WERI-Rb-1 (cell line): ENCODE data around the gene HOXB8.

Experiments
- DNase-seq: peaks from one replicate; pipeline ENCODE4 v3.0.0-alpha.2; 2020
- H3K27ac ChIP-seq: fragments of 250-450 bp; sonication (Bioruptor Pico); 2 replicates; pipeline ENCODE4 v1.5.1; 2020; ENCODE audit warnings: mild to moderate bottlenecking, moderate library complexity
- H3K27me3 ChIP-seq: fragments of 250-450 bp; sonication (Bioruptor Pico); 2 replicates; pipeline ENCODE4 v1.5.1; 2021; ENCODE audit warnings: mild to moderate bottlenecking, low read depth, moderate library complexity; ENCODE audit not compliant: insufficient read depth, severe bottlenecking
- H3K36me3 ChIP-seq: fragments of 250-450 bp; sonication (Bioruptor Pico); 2 replicates; pipeline ENCODE4 v1.5.1; 2020; ENCODE audit warnings: mild to moderate bottlenecking, moderate library complexity
- H3K4me3 ChIP-seq: 2 replicates; pipeline ENCODE4 v1.5.1; 2011; ENCODE audit warnings: low read depth, mild to moderate bottlenecking, control low read depth, low read length
- H3K9me3 ChIP-seq: fragments of 250-450 bp; sonication (Bioruptor Pico); 2 replicates; pipeline ENCODE4 v1.5.1; 2021; ENCODE audit warnings: mild to moderate bottlenecking, moderate library complexity; ENCODE audit not compliant: severe bottlenecking
- TF ChIP-seq, protein P1 (sequence below): IDR thresholded peaks from 2 replicates; pipeline ENCODE4 v1.5.1; 2011; ENCODE audit warnings: low read depth, mild to moderate bottlenecking, control low read depth, inconsistent platforms, low read length

Gene HOXB8

DNA sequence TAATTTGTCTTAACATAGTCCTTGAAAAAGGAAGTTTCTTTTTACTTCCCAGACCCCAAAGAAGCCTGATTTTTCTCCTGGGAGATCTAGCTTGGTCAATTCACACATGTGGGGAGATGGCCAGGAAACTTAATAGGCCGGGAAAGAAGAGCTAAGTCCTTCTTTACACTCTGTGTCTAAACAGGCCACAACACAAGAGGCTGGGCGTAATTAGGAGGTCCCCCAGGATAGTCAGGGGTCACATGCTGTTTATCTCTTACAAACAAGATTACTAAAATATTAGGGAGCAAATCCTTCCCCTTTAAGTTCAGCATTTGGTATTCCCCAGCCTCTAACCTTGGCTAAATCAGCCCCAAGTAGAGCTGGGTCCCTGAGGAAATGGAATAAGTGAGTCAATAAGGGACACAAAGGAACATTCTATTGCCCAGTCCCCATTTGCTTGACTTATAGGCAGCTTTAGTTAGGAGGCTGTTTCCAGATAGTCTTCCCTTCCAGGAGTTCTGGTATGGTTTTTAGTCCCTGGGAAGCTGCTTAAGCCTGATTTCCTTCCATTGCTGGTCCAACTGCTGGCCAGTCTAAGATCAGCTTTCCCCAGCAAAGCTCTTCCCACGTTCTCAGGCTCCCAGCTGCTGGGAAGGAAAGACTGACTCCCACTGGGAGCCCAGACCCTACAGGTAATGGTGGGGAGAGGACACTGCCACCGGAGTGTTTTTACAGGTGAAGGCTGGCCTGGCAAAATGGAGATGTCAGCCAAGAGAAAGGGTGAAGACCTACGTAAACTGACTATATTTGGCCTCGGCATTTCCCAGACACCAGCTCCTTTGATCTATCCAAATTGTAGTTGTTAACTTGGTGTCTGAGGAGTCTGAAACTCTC is 25.1 kb upstream of the HOXB8 start:
- TF ChIP-seq, protein P1, sequence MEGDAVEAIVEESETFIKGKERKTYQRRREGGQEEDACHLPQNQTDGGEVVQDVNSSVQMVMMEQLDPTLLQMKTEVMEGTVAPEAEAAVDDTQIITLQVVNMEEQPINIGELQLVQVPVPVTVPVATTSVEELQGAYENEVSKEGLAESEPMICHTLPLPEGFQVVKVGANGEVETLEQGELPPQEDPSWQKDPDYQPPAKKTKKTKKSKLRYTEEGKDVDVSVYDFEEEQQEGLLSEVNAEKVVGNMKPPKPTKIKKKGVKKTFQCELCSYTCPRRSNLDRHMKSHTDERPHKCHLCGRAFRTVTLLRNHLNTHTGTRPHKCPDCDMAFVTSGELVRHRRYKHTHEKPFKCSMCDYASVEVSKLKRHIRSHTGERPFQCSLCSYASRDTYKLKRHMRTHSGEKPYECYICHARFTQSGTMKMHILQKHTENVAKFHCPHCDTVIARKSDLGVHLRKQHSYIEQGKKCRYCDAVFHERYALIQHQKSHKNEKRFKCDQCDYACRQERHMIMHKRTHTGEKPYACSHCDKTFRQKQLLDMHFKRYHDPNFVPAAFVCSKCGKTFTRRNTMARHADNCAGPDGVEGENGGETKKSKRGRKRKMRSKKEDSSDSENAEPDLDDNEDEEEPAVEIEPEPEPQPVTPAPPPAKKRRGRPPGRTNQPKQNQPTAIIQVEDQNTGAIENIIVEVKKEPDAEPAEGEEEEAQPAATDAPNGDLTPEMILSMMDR: no peak
- H3K4me3 ChIP-seq: no peak overlapping the region
- H3K9me3 ChIP-seq: peaks cover 4% of the 10 kb centered on the region
- H3K27me3 ChIP-seq: peaks cover 98% of the 10 kb centered on the region
- no peak for DNase-seq
- no peaks in the 10 kb centered on the region for H3K36me3 ChIP-seq
- no peak overlapping the region for H3K27ac ChIP-seq

GRCh38 chr17:48639136-48639535 is 24.0 kb upstream of the HOXB8 start:
- no peaks in the 10 kb centered on the region for H3K36me3 ChIP-seq
- no peak for DNase-seq
- TF ChIP-seq, protein P1: no peak
- H3K27me3 ChIP-seq: peaks cover 98% of the 10 kb centered on the region
- H3K27ac ChIP-seq: no peak overlapping the region
- H3K9me3 ChIP-seq: peaks cover 7% of the 10 kb centered on the region
- no peak overlapping the region for H3K4me3 ChIP-seq

GRCh38 chr17:48637323-48638260 is 22.5 kb upstream of the HOXB8 start:
- TF ChIP-seq, protein P1: no peak
- Histone ChIP-seq H3K36me3 (no peaks in the 10 kb centered on the region), H3K4me3 (no peak overlapping the region), H3K9me3 (peaks cover 21% of the 10 kb centered on the region), H3K27ac (no peak overlapping the region), H3K27me3 (peaks cover 98% of the 10 kb centered on the region)
- DNase-seq: no peak

- H3K27ac ChIP-seq: no peak overlapping the region
- TF ChIP-seq, protein P1: peak; percentile 87
- peak overlapping the region; percentile 4 for H3K4me3 ChIP-seq
- H3K27me3 ChIP-seq: peaks cover 98% of the 10 kb centered on the region
- no peaks in the 10 kb centered on the region for H3K36me3 ChIP-seq
- DNase-seq: peak; percentile 97
- peaks cover 18% of the 10 kb centered on the region for H3K9me3 ChIP-seq
Measured at GRCh38 chr17:48636177-48637018, 21.3 kb upstream of the HOXB8 start.

- Histone ChIP-seq H3K4me3 (no peak overlapping the region), H3K9me3 (peaks cover 18% of the 10 kb centered on the region), H3K36me3 (no peaks in the 10 kb centered on the region), H3K27ac (no peak overlapping the region), H3K27me3 (peaks cover 98% of the 10 kb centered on the region)
- DNase-seq: no peak
- TF ChIP-seq, protein P1: no peak
Measured at GRCh38 chr17:48634493-48635208, 19.6 kb upstream of the HOXB8 start.
